ENCODE measurements around the gene HNRNPR. TPM values are rescaled to one million over a fixed set of nuclear protein-coding genes. Genes with fewer than 3 reads are reported as not detected.

Gene HNRNPR
- total and polyA plus RNA-seq, 9 of the 15 experiments (the other 6 are each of a cell fraction or from before 2014, with no cell fraction given), result 80.9 to 372 (median 301) TPM

- TF ChIP-seq CBX2 (IDR thresholded peaks at IDR 0.05; ENCODE audit: insufficient read depth, low read length, poor library complexity, severe bottlenecking), result no peak
- TF ChIP-seq ZC3H8 (IDR thresholded peaks at IDR 0.05), result no peak
- no peak for TF ChIP-seq ZNF224 (CRISPR knock-in tag; IDR thresholded peaks at IDR 0.05)
- TF ChIP-seq ZNF175 (CRISPR knock-in tag; IDR thresholded peaks at IDR 0.05; ENCODE audit: low read depth), result no peak; the same call in 1 of the 2 replicates
- no peak for TF ChIP-seq ZNF444 (CRISPR knock-in tag; IDR thresholded peaks at IDR 0.05)
- peak; percentile 82 for TF ChIP-seq MGA (IDR thresholded peaks at IDR 0.05)
- TF ChIP-seq MAFK (IDR thresholded peaks at IDR 0.05; ENCODE audit: low read length), result peak; percentile 21; the same call in 1 of the 2 replicates
- TF ChIP-seq ZBTB12 (CRISPR knock-in tag; IDR thresholded peaks at IDR 0.05), result no peak
- TF ChIP-seq PURB (CRISPR knock-in tag; IDR thresholded peaks at IDR 0.05; ENCODE audit: low read depth), result no peak
- TF ChIP-seq RCOR1 (IDR thresholded peaks at IDR 0.05; ENCODE audit: borderline replicate concordance in 1 of 2, low read depth in 2 of 2, low read length in 2 of 2), result peak in 1 of 2 experiments; percentile 49; a peak in 1 of 4 replicates
Measured at GRCh38 chr1:23343221-23344110, 618 bp downstream of the HNRNPR start (continued).

Data from K562 (cell line).